Kidney tubule cell (primary cell): ENCODE data around the gene MON1B.
A peak's percentile ranks its signal among the peaks of the same experiment; 100 is the strongest.
"Not testable (repeated sequence)": the region's sequence is repeated elsewhere in the genome, so short reads cannot be mapped to it uniquely, and the experiment has no call there.

Experiments
- DNase-seq: peaks from one replicate; pipeline ENCODE4 v3.0.0-alpha.2; 2018; ENCODE audit warnings: low spot score

The MON1B gene

DNA sequence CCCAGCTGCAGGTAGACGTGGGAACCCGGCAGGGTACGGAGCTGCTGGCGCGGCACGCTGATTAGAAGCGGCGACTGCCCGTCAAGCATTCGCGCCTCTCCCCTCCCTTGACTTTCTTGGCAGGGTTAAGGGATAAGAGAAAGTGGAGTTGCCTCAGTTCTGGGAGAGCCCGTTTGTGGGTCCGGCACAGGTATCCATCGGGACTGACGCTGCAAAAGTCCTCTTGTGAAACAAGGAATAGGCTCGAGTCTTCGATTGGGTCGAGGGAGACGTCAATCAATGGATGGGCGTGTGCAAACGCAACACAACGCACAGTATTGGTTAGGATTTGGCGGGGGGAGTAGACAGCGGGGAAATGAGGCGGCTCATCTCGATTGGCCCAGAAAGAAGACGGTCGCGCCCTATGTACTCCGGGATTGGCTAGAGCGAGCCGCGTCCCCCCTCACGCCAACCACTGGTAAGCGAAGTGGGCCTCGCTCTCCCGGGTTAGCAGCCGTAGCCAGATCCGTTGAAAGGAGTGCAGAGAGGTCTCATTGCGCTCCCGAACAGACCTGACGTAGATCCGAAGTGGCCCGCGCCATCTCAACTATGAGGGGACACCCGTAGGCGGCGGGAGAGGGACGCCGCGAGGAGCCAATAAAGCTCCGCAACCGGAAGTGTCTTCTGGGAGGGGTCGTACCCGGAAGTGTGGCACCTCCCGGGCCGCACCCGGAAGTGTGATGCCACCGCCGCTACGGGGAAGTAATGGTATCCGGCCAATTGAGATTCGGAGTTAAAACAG lies at the start of gene MON1B:
MON1B (plus strand) TSS at position 713 of the 781 bp plus-strand sequence. CDS start 296 bp downstream, outside the sequence.
- DNase-seq = peak; percentile 99

DNA sequence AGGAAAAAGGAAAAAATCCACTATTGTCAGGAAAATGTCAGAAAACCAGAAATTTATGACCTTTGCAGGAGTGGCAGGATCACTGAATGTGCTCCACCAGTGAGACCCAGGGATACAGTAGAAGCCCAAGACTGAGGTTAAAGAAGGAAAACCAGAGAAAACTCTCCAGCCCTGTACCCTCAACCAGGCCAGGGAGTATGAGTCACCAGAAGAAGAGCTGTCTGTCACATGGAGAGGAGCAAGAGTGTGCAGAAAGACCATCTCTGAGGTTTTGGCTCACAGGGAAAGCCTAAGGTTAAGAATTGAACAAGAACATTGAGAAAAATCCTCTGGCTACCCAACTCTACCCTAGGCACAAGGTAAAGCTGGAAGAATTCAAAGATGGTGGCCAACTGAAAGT lies 47.6 kb upstream of the MON1B start:
- no peak for DNase-seq

DNA sequence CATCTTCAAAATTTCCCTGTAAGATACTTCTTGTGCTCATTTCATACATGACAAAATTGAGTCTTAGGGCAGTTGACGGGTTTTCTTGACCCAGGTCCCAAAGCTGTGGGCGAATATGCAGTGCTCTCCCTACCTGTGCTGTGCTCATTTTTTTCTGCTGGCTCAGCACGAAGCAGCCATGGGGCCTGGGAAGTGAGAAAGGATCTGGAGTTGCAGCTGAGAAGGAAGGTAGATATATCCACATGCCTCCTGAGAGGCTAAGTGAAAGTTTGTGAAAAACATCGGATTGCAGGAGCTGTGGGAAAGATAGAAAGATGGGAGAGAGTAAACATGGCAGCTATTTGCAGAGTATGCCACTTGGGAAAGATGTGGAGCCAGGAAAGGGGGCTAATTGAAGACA lies 42.9 kb upstream of the MON1B start:
- no peak for DNase-seq

DNA sequence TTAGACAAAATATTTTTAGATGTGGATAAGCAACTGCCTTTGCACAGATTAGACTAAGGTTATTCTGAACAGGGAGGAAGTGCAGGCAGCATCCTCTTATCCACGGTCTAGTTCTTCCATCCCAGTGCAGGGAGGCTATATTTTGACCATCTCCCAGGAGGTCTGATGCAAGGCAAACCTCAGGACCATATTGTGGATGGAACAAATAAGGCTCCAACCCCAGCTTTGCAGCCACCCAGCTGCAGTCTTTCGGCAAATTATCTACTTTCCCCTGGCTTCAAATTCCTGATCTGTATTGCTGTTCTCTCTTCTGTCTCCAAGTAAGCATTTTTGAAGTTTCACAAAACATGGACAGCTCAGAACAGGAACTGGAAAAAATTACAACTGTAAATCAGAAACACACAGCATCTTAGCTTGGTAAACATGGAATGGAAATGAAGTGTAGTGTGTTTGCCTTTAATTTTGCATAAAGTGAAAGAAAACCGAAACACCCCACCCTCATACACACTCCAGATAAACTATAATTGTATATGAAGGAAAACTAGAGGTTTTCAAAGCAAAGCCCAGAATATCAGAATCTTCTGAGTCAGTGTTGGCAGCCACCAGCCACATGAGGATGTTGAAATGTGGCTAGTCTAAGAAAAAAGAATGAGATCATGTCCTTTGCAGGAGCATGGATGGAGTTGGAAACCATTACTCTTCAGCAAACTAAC lies 33.5 kb upstream of the MON1B start:
- no peak for DNase-seq

DNA sequence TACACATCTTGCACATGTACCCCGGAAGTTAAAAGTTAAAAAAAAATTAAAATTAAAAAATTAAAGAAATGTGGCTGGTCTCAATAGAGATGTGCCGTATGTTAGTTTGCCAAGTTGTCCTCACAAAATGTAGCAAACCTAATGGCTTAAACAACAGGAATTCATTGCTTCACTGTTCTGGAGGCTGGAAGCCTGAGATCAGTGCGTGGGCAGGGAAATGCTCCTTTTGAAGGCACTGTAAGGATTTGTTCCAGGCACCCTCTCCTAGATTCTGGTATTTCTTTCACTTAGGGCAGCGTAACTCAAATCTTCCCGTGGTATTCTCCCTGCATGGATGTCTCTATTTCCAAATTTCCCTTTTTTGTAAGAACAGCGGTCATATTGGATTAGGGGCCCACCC lies 32.7 kb upstream of the MON1B start:
- DNase-seq = no peak

DNA sequence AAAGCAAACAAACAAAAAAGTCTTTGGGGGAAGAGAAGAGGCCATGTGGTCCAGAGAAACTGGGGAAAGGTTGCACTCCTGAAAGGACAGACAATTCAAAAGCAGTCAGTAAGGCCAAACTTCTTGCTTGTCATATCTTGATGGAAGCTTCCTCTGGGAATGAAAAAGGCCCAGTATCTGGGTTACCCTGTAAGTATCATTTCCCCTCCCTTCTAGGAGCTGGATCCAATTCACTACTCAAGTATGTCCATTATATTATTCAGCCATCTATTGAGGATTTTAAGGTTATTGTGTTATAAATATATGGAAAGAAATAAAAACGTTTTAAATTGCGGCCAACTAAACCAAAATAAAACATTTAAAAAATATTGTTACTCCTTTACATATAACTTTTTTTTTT lies 26.0 kb upstream of the MON1B start:
- no peak for DNase-seq

DNA sequence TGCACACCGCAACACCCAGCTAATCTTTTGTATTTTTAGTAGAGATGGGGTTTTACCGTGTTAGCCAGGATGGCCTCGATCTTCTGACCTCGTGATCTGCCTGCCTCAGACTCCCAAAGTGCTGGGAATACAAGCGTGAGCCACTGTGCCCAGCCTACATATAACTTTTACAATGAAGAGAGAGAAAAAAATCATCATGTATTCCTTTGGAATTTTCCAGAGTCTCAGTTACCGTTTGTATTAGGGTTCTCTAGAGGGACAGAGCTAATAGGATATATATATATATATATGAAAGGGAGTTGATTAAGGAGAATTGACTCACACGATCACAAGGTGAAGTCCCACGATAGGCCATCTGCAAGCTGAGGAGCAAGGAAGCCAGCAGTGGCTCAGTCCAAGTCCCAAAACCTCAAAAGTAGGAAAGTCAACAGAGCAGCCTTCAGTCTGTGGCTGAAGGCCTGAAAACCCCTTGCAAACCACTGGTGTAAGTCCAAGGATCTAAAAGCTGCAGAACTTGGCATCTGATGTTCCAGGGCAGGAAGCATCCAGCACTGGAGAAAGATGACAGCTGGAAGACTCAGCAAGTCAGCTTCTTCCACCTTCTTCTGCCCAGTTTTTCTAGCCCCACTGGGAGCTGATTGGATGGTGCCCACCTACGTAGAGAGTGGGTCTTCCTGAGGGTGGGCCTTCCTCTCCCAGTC lies 25.3 kb upstream of the MON1B start:
- not testable (repeated sequence) for DNase-seq

DNA sequence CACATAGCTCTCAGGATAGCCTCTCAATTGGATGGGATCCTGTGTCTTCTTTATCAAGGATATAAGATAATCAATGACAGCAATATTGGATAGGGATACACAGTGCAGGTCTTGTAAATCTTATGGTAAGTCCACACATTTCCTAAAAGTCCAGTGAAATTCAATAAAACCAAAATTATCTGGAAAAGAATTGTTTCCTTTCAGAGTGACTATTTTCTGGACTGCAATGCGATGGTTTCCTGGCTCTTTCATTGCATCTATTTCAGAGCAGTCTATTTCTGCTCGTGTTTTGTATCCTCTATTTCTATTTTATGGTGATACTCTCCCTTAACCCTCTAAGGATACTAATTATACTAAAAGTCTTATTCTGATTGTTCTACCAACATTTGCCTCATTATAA lies 24.3 kb upstream of the MON1B start:
- no peak for DNase-seq

DNA sequence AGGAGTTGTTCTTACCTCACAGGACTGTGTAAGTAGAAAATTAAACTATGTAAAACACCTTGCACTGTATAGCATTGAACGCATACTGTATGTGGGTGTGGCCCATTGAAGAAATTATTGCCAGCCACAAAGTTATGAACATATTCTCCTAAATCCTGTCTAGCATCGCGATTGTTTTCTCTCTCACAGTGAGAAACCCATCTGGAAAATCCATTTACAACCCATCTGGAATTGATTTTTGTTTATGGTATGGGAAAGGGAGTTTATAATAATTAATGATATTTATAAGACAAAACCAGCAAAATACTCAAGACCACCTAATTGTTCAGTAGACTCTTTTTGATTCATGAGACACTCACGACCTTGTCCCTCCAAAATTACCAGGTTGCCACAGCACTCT lies 22.1 kb upstream of the MON1B start:
- DNase-seq = no peak

DNA sequence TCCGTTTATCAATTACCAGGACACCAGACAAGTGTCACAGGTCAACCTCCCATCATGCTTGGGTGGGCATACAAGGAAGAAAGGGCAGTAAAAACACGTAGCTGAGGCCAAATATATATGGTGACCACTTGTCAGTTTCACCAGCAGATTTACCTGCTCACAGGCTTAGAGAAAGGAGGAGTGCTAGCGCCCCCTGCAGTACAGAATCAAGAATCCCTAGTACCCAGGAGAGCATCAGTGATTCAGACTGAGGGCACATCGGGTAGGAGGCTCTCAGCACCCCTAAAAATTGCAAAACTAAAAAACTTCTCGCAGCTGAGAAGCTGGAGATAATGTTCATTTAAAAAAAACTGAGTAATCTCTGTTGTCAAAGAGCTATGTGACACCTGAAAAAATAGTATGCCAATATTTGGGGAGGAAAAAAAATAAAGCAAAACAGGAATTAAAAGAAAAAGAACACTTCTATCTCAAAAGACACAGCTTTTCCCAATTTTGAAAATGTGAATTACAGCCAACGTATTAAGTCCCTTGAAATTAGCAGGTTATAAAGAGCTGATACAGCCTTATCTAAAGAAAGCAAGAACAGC lies 21.2 kb upstream of the MON1B start:
- DNase-seq = peak; percentile 65

DNA sequence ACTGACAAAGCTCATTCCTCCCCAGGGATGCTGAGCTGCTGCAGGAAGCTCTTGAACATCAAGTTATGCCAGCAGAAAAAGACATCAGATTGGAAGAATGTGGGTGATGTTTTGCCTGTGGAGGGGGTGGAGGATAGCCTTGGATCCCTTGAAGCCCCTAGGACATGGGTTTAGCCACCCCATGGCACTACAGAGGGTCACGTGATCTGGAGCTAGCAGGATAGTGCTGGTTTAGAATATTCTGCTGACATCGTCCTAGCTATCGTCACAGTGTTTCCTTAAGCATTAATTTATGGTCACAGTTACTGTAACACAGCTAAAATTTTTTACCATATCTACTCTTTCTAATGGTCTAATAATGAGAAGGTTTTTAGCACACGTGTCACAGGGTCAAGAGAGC lies 20.2 kb upstream of the MON1B start:
- DNase-seq = no peak

DNA sequence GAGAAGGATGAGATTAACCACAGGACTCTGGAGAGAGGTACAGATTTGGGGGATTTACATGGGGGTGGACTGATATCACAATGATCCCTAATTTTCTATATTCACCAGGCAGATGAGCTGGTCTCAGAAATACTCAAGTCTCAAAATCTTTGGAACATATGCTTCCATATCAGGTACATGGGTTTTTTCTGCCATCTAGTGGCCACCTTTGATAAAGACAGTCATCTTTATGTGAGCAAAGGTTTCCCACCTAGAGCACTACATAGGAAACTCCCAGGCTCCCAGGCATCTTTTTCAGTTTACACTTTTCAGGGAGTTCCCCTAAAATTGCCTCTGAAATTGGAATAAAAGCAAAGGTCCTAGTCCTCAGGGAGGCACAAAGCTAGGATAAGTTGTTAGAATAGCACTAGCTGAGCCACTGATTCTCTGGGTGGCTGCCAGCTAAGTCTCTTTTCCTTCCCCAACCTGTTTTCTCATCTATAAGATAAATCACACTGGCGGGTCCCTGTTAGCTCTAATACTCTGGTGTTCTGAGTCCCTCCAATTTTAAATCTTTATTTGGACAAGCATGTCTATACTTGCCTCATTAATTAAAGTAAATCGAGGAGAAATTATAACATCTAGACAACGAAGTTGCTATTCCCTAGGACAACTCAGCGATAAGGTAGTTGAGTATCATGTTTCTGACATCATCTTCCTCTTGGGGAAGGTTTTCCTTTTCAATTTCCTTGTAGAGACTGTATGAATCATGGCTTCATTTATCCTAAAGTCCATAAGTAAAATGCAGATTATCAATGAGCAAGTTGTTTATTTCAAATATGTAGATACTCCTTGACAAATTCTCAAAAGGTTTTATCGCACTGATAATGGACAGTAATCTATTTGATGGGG lies 19.0 kb upstream of the MON1B start:
- peak; percentile 71 for DNase-seq

DNA sequence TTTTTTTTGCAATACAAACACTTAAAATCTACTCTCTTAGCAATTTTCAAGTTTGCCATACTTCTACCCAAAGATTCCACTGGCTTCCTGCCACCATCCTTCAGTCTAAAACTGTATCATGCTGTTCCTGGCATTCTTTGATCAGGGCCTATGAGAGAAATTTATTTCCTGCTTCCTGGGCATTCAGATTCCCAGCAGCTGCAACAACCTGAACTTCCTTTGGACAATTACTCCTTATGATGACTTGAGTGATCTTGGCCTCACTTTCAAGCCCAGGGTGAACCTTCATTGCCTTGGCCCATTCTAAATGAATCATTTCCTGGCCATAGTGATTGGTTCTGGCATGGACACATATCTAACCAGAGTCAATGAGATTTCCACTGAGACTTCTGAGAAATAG lies 18.0 kb upstream of the MON1B start:
- DNase-seq = peak; percentile 58

DNA sequence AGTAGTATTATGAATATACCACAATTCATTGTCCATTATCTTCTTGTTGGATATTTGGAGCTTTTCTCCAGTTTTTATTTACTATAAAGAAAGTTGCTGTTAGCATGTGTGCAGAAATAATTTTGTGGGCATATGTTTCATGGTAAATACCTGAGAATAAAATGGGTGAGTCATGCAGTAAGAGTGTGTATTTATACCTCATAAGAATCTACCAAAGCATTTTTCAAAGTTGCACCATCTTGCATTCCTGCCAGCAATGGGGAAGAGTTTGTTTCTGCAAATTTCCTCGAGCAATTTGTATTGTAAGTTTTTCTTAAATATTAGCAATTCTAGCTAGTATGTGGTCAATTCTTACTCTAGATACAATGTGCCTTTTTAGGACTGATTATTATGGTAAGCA lies 7.9 kb upstream of the MON1B start:
- no peak for DNase-seq

DNA sequence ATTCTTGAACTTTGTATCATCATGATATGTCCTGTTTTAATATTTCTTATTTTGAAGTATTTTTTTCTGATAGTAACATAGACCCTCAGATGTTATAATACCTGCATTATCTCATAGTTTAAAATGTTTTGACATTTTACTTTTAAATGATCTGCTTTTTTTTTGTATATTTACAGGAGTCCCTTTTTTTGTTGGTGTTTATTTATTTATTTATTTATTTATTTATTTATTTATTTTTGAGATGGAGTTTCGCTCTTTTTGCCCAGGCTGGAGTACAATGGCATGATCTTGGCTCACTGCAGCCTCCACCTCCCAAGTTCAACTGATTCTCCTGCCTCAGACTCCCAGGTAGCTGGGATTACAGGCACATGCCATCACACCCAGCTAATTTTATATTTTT lies 4.7 kb upstream of the MON1B start:
- not testable (repeated sequence) for DNase-seq

DNA sequence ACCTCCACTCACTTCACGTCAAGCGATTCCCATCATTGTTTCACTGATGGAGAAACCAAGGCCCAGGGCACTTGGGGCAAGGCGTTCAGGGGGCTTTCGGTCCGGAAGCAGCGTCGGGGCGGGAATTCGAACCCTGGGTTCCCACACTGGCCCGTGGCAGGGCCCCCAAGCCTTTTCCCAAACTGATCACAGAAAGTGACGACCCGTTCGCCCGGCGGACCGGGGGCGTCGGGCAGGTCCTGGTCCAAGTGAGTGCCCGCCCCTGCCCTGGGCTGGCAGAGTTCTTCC lies 856 bp upstream of the MON1B start:
- no peak for DNase-seq

DNA sequence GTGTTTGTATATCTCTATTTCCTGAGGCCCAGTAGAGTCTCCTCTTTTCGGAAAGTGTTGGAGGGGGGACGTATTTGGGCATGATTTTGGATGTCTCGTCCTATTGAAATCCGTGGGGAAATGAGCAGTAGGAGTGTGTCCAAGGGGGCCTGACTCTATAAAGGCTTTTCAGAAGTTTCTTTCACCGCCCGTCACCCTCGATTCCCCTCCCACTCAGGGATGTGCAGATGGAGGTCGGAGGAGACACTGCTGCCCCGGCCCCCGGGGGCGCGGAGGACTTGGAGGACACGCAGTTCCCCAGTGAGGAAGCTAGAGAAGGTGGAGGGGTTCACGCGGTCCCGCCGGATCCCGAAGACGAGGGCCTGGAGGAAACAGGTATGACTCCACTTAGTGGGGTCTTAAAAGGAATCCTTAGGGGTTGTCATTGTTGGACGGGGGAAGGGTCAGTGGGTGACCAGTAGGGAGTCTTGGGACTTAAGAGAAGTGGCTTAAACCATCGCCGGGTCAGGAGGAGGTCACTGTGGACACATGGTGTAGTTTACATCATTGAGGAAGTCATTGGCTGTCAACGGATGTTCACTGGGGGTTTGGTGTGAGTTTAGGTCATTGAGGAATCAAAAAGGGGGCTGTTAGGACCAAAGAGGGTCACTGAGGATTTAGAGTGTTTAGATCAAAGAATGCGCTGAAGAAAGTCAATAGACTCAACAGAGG lies 424 bp downstream of the MON1B start:
- DNase-seq = peak; percentile 32

DNA sequence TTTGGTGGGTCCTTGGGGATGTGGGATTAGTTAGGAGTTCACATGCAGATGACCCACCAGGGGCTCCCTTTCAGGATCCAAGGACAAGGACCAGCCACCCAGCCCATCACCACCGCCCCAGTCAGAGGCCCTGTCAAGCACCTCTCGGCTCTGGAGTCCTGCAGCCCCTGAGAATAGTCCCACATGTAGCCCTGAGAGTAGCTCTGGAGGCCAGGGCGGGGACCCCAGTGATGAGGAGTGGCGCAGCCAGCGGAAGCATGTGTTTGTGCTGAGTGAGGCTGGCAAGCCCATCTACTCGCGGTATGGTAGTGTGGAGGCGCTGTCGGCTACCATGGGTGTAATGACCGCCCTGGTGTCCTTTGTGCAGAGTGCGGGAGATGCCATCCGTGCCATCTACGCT lies 2.4 kb downstream of the MON1B start:
- DNase-seq = no peak

DNA sequence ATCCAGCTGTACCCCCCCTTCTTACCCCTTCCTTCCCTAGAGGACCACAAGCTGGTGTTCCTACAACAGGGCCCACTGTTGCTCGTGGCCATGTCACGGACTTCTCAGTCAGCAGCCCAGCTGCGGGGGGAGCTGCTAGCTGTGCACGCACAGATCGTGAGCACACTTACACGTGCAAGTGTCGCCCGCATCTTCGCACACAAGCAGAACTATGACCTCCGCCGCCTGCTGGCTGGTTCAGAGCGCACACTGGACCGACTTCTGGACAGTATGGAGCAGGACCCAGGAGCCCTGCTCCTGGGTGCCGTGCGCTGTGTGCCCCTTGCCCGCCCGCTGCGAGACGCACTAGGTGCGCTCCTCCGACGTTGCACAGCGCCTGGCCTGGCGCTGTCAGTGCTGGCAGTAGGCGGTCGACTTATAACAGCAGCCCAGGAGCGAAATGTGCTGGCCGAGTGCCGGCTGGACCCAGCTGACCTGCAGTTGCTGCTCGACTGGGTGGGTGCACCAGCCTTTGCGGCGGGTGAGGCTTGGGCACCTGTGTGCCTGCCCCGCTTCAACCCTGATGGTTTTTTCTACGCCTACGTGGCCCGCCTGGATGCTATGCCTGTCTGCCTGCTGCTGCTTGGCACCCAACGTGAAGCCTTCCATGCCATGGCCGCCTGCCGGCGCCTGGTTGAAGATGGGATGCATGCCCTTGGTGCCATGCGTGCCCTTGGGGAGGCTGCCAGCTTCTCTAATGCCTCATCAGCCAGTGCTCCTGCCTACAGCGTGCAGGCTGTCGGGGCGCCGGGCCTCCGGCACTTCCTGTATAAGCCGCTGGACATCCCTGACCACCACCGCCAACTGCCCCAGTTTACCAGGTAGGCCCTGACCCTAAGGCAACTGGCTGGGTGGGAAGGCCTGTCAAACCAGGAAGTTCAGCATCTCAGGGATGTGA lies 3.6 kb downstream of the MON1B start:
- DNase-seq = peak; percentile 10

DNA sequence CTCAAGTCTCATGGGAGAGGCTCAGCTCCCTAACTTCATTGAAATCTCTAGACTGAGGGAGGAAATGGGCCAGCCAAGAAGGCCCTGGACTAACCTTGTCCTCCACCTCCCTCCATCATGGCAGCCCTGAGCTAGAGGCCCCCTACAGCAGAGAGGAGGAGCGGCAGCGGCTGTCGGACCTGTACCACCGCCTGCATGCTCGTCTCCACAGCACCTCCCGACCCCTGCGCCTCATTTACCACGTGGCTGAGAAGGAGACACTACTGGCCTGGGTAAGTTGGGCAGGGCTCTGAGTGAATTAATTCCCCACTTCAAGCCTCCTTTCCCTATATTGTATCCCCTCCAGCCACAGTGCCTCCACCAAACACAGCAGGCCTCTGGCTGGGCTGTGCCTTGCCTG lies 4.4 kb downstream of the MON1B start:
- DNase-seq = no peak
